Heart right ventricle (tissue), 16 donors: ENCODE results near the gene RPS6KA5. TPM values are rescaled to one million over a fixed set of nuclear protein-coding genes. Genes with fewer than 3 reads are reported as not detected.

Source experiments
- ATAC-seq, 8 donors: fragments of 200-7000 bp; cut with Tn5 transposase; one replicate each; pipeline ENCODE4 v1.9.1; 2020; ENCODE audit warnings: mild to moderate bottlenecking in 8 of 8, moderate library complexity in 8 of 8, moderate number of reproducible peaks in 1 of 8
- DNase-seq, 2 donors: peaks; one replicate each; pipeline ENCODE4 v3.0.0-alpha.2; 2020
- H3K27ac ChIP-seq, 10 donors: fragments of 200-600 bp; sonication (generic) in 2 of 10; one replicate each; pipeline versions ENCODE4 v1.5.0 to v1.8.0; 2020 to 2022; ENCODE audit warnings: mild to moderate bottlenecking in 3 of 10
- H3K27me3 ChIP-seq, 7 donors: fragments of 200-600 bp; one replicate each; pipeline ENCODE4 v1.8.0; 2021 to 2022; ENCODE audit warnings: mild to moderate bottlenecking in 2 of 7
- H3K36me3 ChIP-seq, 9 donors: fragments of 200-600 bp; sonication (generic) in 1 of 9; one replicate each; pipeline versions ENCODE4 v1.5.0 to v1.8.0; 2020 to 2022; ENCODE audit warnings: mild to moderate bottlenecking in 2 of 9
- H3K4me1 ChIP-seq, 9 donors: fragments of 200-600 bp; sonication (generic) in 1 of 9; one replicate each; pipeline versions ENCODE4 v1.5.0 to v1.8.0; 2020 to 2022; ENCODE audit warnings: mild to moderate bottlenecking in 4 of 9
- H3K4me3 ChIP-seq, 10 donors: fragments of 200-600 bp; sonication (generic) in 2 of 10; one replicate each; pipeline versions ENCODE4 v1.5.0 to v1.8.0; 2020 to 2022; ENCODE audit warnings: mild to moderate bottlenecking in 7 of 10, moderate library complexity in 2 of 10
- H3K9me3 ChIP-seq, 11 donors: fragments of 200-600 bp in 10 of 11; sonication (generic) in 2 of 11; one replicate each; pipeline versions ENCODE4 v1.5.0 to v1.8.0; 2013 to 2022; ENCODE audit warnings: mild to moderate bottlenecking in 2 of 11, control low read depth in 1 of 11, moderate library complexity in 1 of 11
- whole genome bisulfite sequencing, 2 donors: extraction: QIAGEN DNeasy Blood & Tissue Kit; methylation state at CpG; one replicate each; pipeline ENCODE4 v1.1.7; 2013; ENCODE audit warnings: inconsistent platforms in 1 of 2; 5-methylcytosine and 5-hydroxymethylcytosine counted together
- intact Hi-C, 10 donors: fragments of 100-400 bp; cut with DNase I; formaldehyde crosslinking; loops; one replicate each; pipeline versions ENCODE4 v1.11.1 to v1.14.2; 2022
- polyA plus RNA-seq, 2 donors: library from polyadenylated mRNA; stranded (reverse); fragments of 200-250 nt; gene quantifications; one replicate each; pipeline ENCODE4 v1.2.3, GENCODE V29; 2013
- total RNA-seq, 10 donors: library from RNA; stranded (reverse); fragmentation: NEBNext Ultra II Directional in 3 of 10; extraction: Animal tissue kit (Norgen Biotek cat#: 25700) in 3 of 10; gene quantifications; one replicate each; pipeline versions ENCODE4 v1.2.1 to v1.2.4, GENCODE V29; 2021 to 2023
- TF ChIP-seq, protein P1 (sequence below), 9 donors: fragments of 200-600 bp; sonication (generic) in 2 of 9; IDR thresholded peaks; one replicate each; pipeline versions ENCODE4 v1.5.0 to v1.8.0; 2021 to 2022; ENCODE audit warnings: antibody characterized with exemption in 9 of 9, mild to moderate bottlenecking in 5 of 9, moderate library complexity in 1 of 9
- donor health status: Arrhythmogenic right ventricular cardiomyopathy.
- donor health status: ischemic (EF 13 %, LVEDD 7.1; RV severe dilation, severe dysfunction).
- donor health status: healthy with polysubstance abuse.
- donor health status: DM: no; HTN: yes; CAD: no.
- donor health status: DM: no; HTN: no; CAD: no.
- donor health status: ischemic (EF 25% LVEDD 6.9; RV normal size, moderate dysfunction).
- donor health status: ischemic (EF 25% LVEDD 5.7; RV mildly dilated, moderate dysfunction).
- donor health status: healthy.
- donor health status: DM: yes; HTN: yes; CAD: no.
- donor health status: Ischemic cardiomyopathy.
- donor health status: ischemic (EF 35%, LVEDD 5.7; RV mildly dilated, moderate dysfunction).
- donor health status: nonischemic (EF 11% LVEDD 7.7; RV severe dilation, severe dysfunction).
- donor health status: DM: yes; HTN: yes; CAD: no.
- donor health status: PGD.
- donor health status: ischemic (EF 29% LVEDD 5.4; RV normal size, mild dysfunction).
- donor health status: nonischemic (EF 23%, LVEDD 6.1; RV moderate dilation, normal function).

The RPS6KA5 gene
- total and polyA plus RNA-seq, 12 donors: 0.84 to 22.5 (median 9.2) TPM

DNA sequence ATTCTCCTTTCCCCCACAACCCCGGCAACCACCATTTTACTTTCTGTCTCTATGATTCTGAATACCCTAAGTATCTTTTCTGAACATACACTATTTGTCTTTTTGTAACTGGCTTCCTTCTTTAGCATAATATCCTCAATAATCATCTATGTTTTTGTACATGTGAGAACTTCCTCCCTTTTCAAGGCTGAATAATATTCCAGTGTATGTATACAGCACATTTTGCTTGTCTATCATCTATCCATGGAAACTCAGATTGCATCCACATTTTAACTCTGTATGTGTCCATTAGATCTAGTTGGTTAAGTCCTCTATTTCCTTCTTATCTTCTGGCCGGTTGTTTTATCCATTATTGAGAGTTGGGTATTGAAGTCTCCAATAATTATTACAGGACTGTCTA is 180.2 kb downstream of the RPS6KA5 start:
- TF ChIP-seq, protein P1, sequence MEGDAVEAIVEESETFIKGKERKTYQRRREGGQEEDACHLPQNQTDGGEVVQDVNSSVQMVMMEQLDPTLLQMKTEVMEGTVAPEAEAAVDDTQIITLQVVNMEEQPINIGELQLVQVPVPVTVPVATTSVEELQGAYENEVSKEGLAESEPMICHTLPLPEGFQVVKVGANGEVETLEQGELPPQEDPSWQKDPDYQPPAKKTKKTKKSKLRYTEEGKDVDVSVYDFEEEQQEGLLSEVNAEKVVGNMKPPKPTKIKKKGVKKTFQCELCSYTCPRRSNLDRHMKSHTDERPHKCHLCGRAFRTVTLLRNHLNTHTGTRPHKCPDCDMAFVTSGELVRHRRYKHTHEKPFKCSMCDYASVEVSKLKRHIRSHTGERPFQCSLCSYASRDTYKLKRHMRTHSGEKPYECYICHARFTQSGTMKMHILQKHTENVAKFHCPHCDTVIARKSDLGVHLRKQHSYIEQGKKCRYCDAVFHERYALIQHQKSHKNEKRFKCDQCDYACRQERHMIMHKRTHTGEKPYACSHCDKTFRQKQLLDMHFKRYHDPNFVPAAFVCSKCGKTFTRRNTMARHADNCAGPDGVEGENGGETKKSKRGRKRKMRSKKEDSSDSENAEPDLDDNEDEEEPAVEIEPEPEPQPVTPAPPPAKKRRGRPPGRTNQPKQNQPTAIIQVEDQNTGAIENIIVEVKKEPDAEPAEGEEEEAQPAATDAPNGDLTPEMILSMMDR (IDR thresholded peaks at IDR 0.05): no peak
- H3K4me3 ChIP-seq: no peak overlapping the region
- DNase-seq (no peak), ATAC-seq (no peak)
- intact Hi-C loops: no loop called here
- no peaks in the 10 kb centered on the region for H3K4me1 ChIP-seq
- no peaks in the 10 kb centered on the region for H3K36me3 ChIP-seq
- no peak overlapping the region for H3K27ac ChIP-seq
- H3K9me3 ChIP-seq: peaks cover 0 to 17% (median 0%) of the 10 kb centered on the region in 11 donors
- no peaks in the 10 kb centered on the region for H3K27me3 ChIP-seq
- 97 to 99% methylated on average over 2 of the region's 2 CpGs for WGBS, 2 donors

DNA sequence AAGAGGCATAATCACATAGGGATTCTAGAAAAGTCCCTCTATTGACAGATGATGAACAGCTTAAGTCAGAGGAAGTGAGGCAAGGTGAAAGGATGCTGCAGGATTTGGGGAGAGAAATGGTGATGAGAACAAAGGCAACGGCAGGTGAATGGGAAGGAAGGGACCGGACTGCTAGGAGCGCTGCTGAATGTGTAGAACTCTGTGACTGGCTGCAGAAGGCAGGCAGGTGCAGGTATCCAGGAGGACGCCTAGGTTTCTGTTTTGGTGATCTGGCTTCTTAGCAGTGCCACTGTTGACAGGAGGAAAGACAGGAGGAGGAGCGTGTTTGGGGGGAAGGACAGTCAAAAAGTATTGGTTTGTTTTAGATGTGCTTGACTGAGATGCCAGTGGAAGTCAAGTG is 185.8 kb downstream of the RPS6KA5 start:
- ATAC-seq: no peak
- 85 to 86% methylated on average over 5 of the region's 5 CpGs for WGBS, 2 donors

DNA sequence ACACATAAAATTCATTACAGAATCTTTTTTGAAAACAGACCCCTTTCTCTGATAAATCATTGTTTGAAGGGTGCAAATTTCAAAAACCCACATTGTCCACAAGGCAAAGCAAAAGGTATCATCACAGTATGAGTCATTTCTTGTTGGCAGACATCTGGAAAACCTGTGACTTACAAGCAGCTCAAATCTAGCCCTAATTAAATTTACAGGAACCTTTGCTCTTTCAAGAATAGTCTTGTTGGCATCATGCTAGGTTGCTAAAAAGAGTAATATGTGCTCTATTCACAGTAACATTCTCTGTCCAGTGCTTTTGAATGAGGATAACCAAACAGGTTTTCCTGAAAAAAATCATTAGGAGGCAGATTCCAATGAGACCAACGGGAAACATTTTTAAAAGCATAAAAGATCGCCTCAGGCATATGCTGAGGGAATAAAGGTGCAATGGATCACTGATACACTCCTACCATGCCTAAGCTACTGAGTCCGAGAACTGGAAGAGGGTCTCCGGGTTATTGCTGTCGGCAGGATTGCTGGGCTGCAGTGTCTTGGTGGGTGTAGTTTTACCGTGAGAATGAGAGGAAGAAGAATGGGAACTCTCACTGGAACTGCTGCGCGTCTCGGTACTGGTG is 188.7 kb downstream of the RPS6KA5 start:
- H3K4me1 ChIP-seq: peaks cover 0 to 40% (median 13%) of the 10 kb centered on the region in 9 donors
- intact Hi-C loops: no loop called here
- peak overlapping the region in 4 of 10 donors; percentile 16 to 38 (median 26) for H3K27ac ChIP-seq
- 76 to 79% methylated on average over 9 of the region's 9 CpGs for WGBS, 2 donors
- H3K9me3 ChIP-seq: no peaks in the 10 kb centered on the region
- ATAC-seq: peak in 5 of 8 donors; percentile 25 to 76 (median 41)
- H3K4me3 ChIP-seq: no peak overlapping the region
- TF ChIP-seq, protein P1 (IDR thresholded peaks at IDR 0.05): no peak
- DNase-seq: no peak
- peaks cover 0 to 23% (median 0%) of the 10 kb centered on the region in 9 donors for H3K36me3 ChIP-seq
- no peaks in the 10 kb centered on the region for H3K27me3 ChIP-seq

More for the DNA sequence above, 185.8 kb downstream of the RPS6KA5 start:
- Histone ChIP-seq H3K27me3 (no peaks in the 10 kb centered on the region), H3K4me3 (no peak overlapping the region), H3K27ac (peak overlapping the region in 2 of 10 donors; percentile 12 to 18), H3K9me3 (no peaks in the 10 kb centered on the region), H3K36me3 (peaks cover 0 to 23% (median 0%) of the 10 kb centered on the region in 9 donors), H3K4me1 (peaks cover 0 to 24% (median 7%) of the 10 kb centered on the region in 9 donors)
- TF ChIP-seq, protein P1 (IDR thresholded peaks at IDR 0.05): no peak
- no peak for DNase-seq
- intact Hi-C loops: no loop called here

DNA sequence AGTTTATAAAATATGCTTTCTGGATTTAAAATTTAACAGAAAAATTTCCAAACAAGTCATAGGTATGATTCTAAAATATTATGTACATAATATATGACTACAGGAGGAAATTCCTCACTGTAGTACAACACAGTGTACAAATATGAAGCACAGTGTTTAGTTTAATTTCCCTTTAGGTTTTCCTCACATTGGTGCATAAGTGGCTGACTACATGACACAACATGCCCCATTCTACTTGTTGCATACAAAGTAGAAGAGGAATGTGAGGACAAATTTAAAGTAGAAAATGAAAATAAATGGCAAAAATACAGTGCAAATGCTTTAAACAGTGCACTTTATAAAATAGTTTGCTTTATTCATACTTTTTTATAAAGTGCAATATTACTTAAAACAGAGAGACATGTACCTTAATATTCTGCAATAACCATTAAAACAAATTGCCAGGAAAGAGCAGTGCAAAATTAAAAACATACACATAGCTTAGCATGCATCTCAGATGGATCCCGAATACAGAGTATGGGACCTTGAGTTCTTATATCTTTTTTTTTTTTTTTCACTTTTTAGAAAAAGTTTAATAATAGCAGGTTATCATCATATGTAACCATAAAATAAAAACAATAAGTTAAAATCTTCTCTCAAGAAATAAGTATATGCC is 189.4 kb downstream of the RPS6KA5 start:
- peaks cover 0 to 46% (median 17%) of the 10 kb centered on the region in 9 donors for H3K4me1 ChIP-seq
- peaks cover 0 to 23% (median 0%) of the 10 kb centered on the region in 9 donors for H3K36me3 ChIP-seq
- H3K4me3 ChIP-seq: no peak overlapping the region
- intact Hi-C loops: no loop called here
- no peaks in the 10 kb centered on the region for H3K9me3 ChIP-seq
- TF ChIP-seq, protein P1 (IDR thresholded peaks at IDR 0.05): no peak
- DNase-seq (no peak), ATAC-seq (no peak)
- H3K27ac ChIP-seq: peak overlapping the region in 1 of 10 donors; percentile 8
- 65 to 78% methylated on average over 1 of the region's 1 CpG for WGBS, 2 donors
- no peaks in the 10 kb centered on the region for H3K27me3 ChIP-seq
